ENCODE measurements around the gene CSAD. TPM values are rescaled to one million over a fixed set of nuclear protein-coding genes. Genes with fewer than 3 reads are reported as not detected.

Gene CSAD
- total and polyA plus RNA-seq, 2 experiments from 2014 or later, result 15.7 to 16.8 TPM

DNA sequence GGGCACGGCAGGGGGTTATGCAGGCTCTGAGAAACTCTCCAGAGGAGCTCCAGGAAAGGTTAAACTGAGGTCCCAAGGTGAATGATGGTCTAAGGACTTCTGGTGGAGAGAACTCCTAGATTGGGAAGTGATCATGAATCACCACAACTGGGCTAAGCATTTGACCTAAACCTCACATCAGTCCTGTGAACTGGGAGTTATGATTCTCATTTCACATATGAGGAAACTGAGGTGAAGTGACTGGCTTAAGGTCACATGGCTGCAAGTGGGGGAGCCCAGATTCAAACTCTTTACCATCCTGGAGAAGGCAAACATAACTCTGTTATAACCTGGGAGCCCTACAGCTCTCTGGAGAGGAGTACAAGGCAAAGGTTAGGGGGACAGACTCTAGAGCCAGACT, 47.1 kb upstream of the CSAD start:
- no peaks in the 10 kb centered on the region for H3K9me2 ChIP-seq (replicated peaks; ENCODE audit: insufficient read depth)
- H3K36me3 ChIP-seq (replicated peaks; ENCODE audit: insufficient read depth, low read depth), result no peaks in the 10 kb centered on the region
- no peak overlapping the region for H3K4me2 ChIP-seq
- WGBS (ENCODE audit: low lambda C conversion rate, missing lambda C conversion rate), result 94% methylated on average over 1 of the region's 1 CpG
- no peaks in the 10 kb centered on the region for H4K20me1 ChIP-seq (ENCODE audit: insufficient read depth, poor library complexity, severe bottlenecking)
- H3K4me3 ChIP-seq, result no peak overlapping the region
- H3K4me1 ChIP-seq (ENCODE audit: insufficient read depth), result peaks cover 40% of the 10 kb centered on the region
- H3K79me2 ChIP-seq, result peaks cover 11% of the 10 kb centered on the region
- no peaks in the 10 kb centered on the region for H3K9me3 ChIP-seq (ENCODE audit: low read depth)
- no peaks in the 10 kb centered on the region for H3K27me3 ChIP-seq
- no peak overlapping the region for H3K27ac ChIP-seq
- no peak for TF ChIP-seq EZH2phosphoT487 (IDR thresholded peaks at IDR 0.05; ENCODE audit: low read depth, severe bottlenecking, unreplicated experiment)
- TF ChIP-seq CTCF (IDR thresholded peaks at IDR 0.05; ENCODE audit: poor library complexity), result no peak
- TF ChIP-seq EZH2 (IDR thresholded peaks at IDR 0.05; ENCODE audit: borderline replicate concordance), result no peak
- no peak overlapping the region for H2AFZ ChIP-seq
- DNase-seq (ENCODE audit: low spot score), result no peak

DNA sequence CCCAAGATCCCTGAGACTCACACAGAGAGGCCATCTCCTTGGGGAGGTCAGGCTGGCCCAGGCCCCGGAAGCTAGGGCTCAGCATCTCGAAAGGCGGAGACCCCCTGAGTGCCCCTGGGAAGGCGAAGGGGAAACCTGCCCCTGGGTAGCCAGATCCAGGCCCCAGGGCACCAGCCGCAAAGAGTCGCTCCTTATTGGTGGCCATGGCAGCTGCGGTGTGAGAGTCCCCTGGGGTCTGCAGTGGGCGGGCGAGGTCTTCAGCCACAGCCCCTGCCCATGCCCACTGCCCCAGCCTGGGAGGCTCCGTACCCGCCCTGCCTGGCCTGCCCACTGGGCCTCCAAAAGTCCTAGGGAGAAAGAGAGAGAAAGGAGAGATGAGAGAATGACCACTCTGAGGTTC, 46.6 kb upstream of the CSAD start:
- TF ChIP-seq EZH2 (IDR thresholded peaks at IDR 0.05; ENCODE audit: borderline replicate concordance) (no peak), CTCF (IDR thresholded peaks at IDR 0.05; ENCODE audit: poor library complexity) (no peak), EZH2phosphoT487 (IDR thresholded peaks at IDR 0.05; ENCODE audit: low read depth, severe bottlenecking, unreplicated experiment) (no peak)
- 96% methylated on average over 10 of the region's 11 CpGs for WGBS (ENCODE audit: low lambda C conversion rate, missing lambda C conversion rate)
- no peak overlapping the region for H2AFZ ChIP-seq
- H3K36me3 ChIP-seq (replicated peaks; ENCODE audit: insufficient read depth, low read depth), result no peaks in the 10 kb centered on the region
- no peak overlapping the region for H3K4me2 ChIP-seq
- H3K4me1 ChIP-seq (ENCODE audit: insufficient read depth), result peaks cover 40% of the 10 kb centered on the region
- H3K9me2 ChIP-seq (replicated peaks; ENCODE audit: insufficient read depth), result no peaks in the 10 kb centered on the region
- no peak overlapping the region for H3K4me3 ChIP-seq
- no peaks in the 10 kb centered on the region for H3K9me3 ChIP-seq (ENCODE audit: low read depth)
- H3K27ac ChIP-seq, result no peak overlapping the region
- peaks cover 11% of the 10 kb centered on the region for H3K79me2 ChIP-seq
- no peaks in the 10 kb centered on the region for H3K27me3 ChIP-seq
- H4K20me1 ChIP-seq (ENCODE audit: insufficient read depth, poor library complexity, severe bottlenecking), result no peaks in the 10 kb centered on the region
- DNase-seq (ENCODE audit: low spot score), result no peak

GRCh38 chr12:53226815-53227214, 46.1 kb upstream of the CSAD start:
- H3K4me2 ChIP-seq, result no peak overlapping the region
- no peak for TF ChIP-seq CTCF (IDR thresholded peaks at IDR 0.05; ENCODE audit: poor library complexity)
- no peak for TF ChIP-seq EZH2phosphoT487 (IDR thresholded peaks at IDR 0.05; ENCODE audit: low read depth, severe bottlenecking, unreplicated experiment)
- no peak for TF ChIP-seq EZH2 (IDR thresholded peaks at IDR 0.05; ENCODE audit: borderline replicate concordance)
- WGBS (ENCODE audit: low lambda C conversion rate, missing lambda C conversion rate), result 93% methylated on average over 4 of the region's 4 CpGs
- H3K79me2 ChIP-seq, result peaks cover 11% of the 10 kb centered on the region
- no peaks in the 10 kb centered on the region for H3K9me2 ChIP-seq (replicated peaks; ENCODE audit: insufficient read depth)
- peaks cover 44% of the 10 kb centered on the region for H3K4me1 ChIP-seq (ENCODE audit: insufficient read depth)
- H3K36me3 ChIP-seq (replicated peaks; ENCODE audit: insufficient read depth, low read depth), result no peaks in the 10 kb centered on the region
- H3K9me3 ChIP-seq (ENCODE audit: low read depth), result no peaks in the 10 kb centered on the region
- H4K20me1 ChIP-seq (ENCODE audit: insufficient read depth, poor library complexity, severe bottlenecking), result no peaks in the 10 kb centered on the region
- no peak overlapping the region for H3K4me3 ChIP-seq
- H3K27ac ChIP-seq, result no peak overlapping the region
- no peaks in the 10 kb centered on the region for H3K27me3 ChIP-seq
- no peak overlapping the region for H2AFZ ChIP-seq
- DNase-seq (ENCODE audit: low spot score), result no peak

All from hepatocyte (in vitro differentiated cells).